Liver (tissue), 3 donors: ENCODE measurements around the gene HOXB2.

ENCODE experiments used
- CTCF ChIP-seq: fragments of 150-350 bp; IDR thresholded peaks from 2 replicates; pipeline ENCODE4 v1.5.1; 2017; ENCODE audit warnings: improper control_type of control experiment, low read depth, low read length; ENCODE audit not compliant: missing input control
- GABPA ChIP-seq, 2 donors: IDR thresholded peaks in 1 of 2; conservative IDR thresholded peaks in 1 of 2; 2 replicates each; pipeline ENCODE4 v1.6.1; 2016; ENCODE audit warnings: antibody characterized with exemption in 2 of 2, mild to moderate bottlenecking in 1 of 2, moderate library complexity in 1 of 2
- HNF4G ChIP-seq: IDR thresholded peaks from 2 replicates; pipeline ENCODE4 v1.6.1; 2016; ENCODE audit warnings: antibody characterized with exemption
- MAX ChIP-seq: IDR thresholded peaks from 2 replicates; pipeline ENCODE4 v1.6.1; 2016; ENCODE audit warnings: antibody characterized with exemption
- REST ChIP-seq: IDR thresholded peaks from 2 replicates; pipeline ENCODE4 v1.6.1; 2016; ENCODE audit warnings: antibody characterized with exemption, mild to moderate bottlenecking
- SP1 ChIP-seq: IDR thresholded peaks from 2 replicates; pipeline ENCODE4 v1.6.1; 2018; ENCODE audit warnings: antibody characterized with exemption, mild to moderate bottlenecking
- TAF1 ChIP-seq: conservative IDR thresholded peaks from 2 replicates; pipeline ENCODE4 v1.6.1; 2016; ENCODE audit warnings: antibody characterized with exemption, mild to moderate bottlenecking
- ZBTB33 ChIP-seq: IDR thresholded peaks from 2 replicates; pipeline ENCODE4 v1.6.1; 2016; ENCODE audit warnings: antibody characterized with exemption
- donor health status: healthy.
- donor health status: healthy.

- TF ChIP-seq CTCF (no peak), MAX (no peak), HNF4G (no peak), SP1 (no peak), TAF1 (no peak), ZBTB33 (no peak), GABPA (IDR thresholded peaks at IDR 0.05 in 1 of 2, conservative IDR thresholded peaks at IDR 0.05 in 1 of 2) (no peak), REST (no peak)
Observed at GRCh38 chr17:48494335-48494734, 50.6 kb downstream of the HOXB2 start.
